Keratinocyte (primary cell): ENCODE measurements around the gene FYB1. TPM values are rescaled to one million over a fixed set of nuclear protein-coding genes. Genes with fewer than 3 reads are reported as not detected.

Experiments used
- DNase-seq: peaks from one replicate; pipeline ENCODE4 v3.0.0-alpha.2; 2011; ENCODE audit warnings: low read depth, missing footprints, low spot score
- FAIRE-seq: peaks from 2 replicates; lab custom pipeline; 2011; peaks lifted over from hg19 to GRCh38; lab: Jason Lieb, UNC
- H2AFZ ChIP-seq: 2 replicates; pipeline ENCODE4 v1.6.0; 2012; ENCODE audit warnings: low read length, control low read depth, inconsistent platforms; ENCODE audit not compliant: control insufficient read depth
- H3K27ac ChIP-seq: 2 replicates; pipeline ENCODE4 v1.5.1; 2011; ENCODE audit warnings: low read length; ENCODE audit not compliant: control insufficient read depth, insufficient read depth
- H3K27me3 ChIP-seq: 3 replicates; pipeline ENCODE4 v1.6.0; 2011; ENCODE audit warnings: low read length; ENCODE audit not compliant: control insufficient read depth, insufficient read depth; ENCODE audit errors: extremely low read depth
- H3K36me3 ChIP-seq, 2 experiments: 2 replicates in 1 of 2; 3 replicates in 1 of 2; pipeline ENCODE4 v1.5.1; 2011; ENCODE audit warnings: low read length in 2 of 2, mild to moderate bottlenecking in 1 of 2; ENCODE audit not compliant: control insufficient read depth in 2 of 2, insufficient read depth in 2 of 2; ENCODE audit errors: extremely low read depth in 1 of 2
- H3K4me1 ChIP-seq: 3 replicates; pipeline ENCODE4 v1.5.1; 2011; ENCODE audit warnings: low read length; ENCODE audit not compliant: control insufficient read depth, insufficient read depth; ENCODE audit errors: extremely low read depth
- H3K4me2 ChIP-seq: 3 replicates; pipeline ENCODE4 v1.6.0; 2011; ENCODE audit warnings: low read depth, low read length; ENCODE audit not compliant: control insufficient read depth, insufficient read depth; ENCODE audit errors: extremely low read depth
- H3K4me3 ChIP-seq, 3 experiments: fragments of 200-600 bp in 1 of 3; sonication (generic) in 1 of 3; 2 replicates in 2 of 3; 3 replicates in 1 of 3; pipeline ENCODE4 v1.5.1; 2011 to 2016; ENCODE audit warnings: low read length in 3 of 3, mild to moderate bottlenecking in 3 of 3, control low read depth in 2 of 3, inconsistent platforms in 1 of 3, low read depth in 1 of 3, mixed read lengths in 1 of 3, mixed run types in 1 of 3, moderate library complexity in 1 of 3; ENCODE audit not compliant: control insufficient read depth in 2 of 3, insufficient read depth in 2 of 3; ENCODE audit errors: extremely low read depth in 1 of 3
- H3K79me2 ChIP-seq: 2 replicates; pipeline ENCODE4 v1.6.0; 2012; ENCODE audit warnings: low read length; ENCODE audit not compliant: control insufficient read depth, insufficient read depth
- H3K9ac ChIP-seq: 3 replicates; pipeline ENCODE4 v1.6.0; 2011; ENCODE audit warnings: low read length; ENCODE audit not compliant: control insufficient read depth, insufficient read depth; ENCODE audit errors: extremely low read depth
- H3K9me1 ChIP-seq: 3 replicates; pipeline ENCODE4 v1.6.0; 2011; ENCODE audit warnings: low read length; ENCODE audit not compliant: control insufficient read depth, insufficient read depth; ENCODE audit errors: extremely low read depth
- H3K9me3 ChIP-seq: 2 replicates; pipeline ENCODE4 v1.5.1; 2012; ENCODE audit warnings: low read depth, low read length; ENCODE audit not compliant: control insufficient read depth
- H4K20me1 ChIP-seq: 3 replicates; pipeline ENCODE4 v1.6.0; 2011; ENCODE audit warnings: low read length; ENCODE audit not compliant: control insufficient read depth, insufficient read depth; ENCODE audit errors: extremely low read depth
- CTCF ChIP-seq, 3 experiments: IDR thresholded peaks in 1 of 3; conservative IDR thresholded peaks in 1 of 3; optimal IDR thresholded peaks in 1 of 3; 2 replicates in 2 of 3; 3 replicates in 1 of 3; pipeline versions ENCODE3 to v1.5.1; 2011; ENCODE audit warnings: low read length in 3 of 3, mild to moderate bottlenecking in 3 of 3, moderate library complexity in 2 of 3, control low read depth in 1 of 3, inconsistent platforms in 1 of 3; ENCODE audit not compliant: insufficient read depth in 2 of 3; ENCODE audit errors: extremely low read depth in 1 of 3
- EZH2 ChIP-seq: IDR thresholded peaks from one replicate; pipeline ENCODE4 v1.6.1; 2012; ENCODE audit warnings: inconsistent platforms, mild to moderate bottlenecking, low read length, moderate library complexity
- dilution Hi-C: fragments of 300-500 bp; cut with MboI; formaldehyde crosslinking; loops from one replicate; pipeline ENCODE4 v1.7.0; 2020; ENCODE audit warnings: low sequenced_read_pairs; ENCODE audit not compliant: extremely low pct_ligation_motif_present
- polyA plus RNA-seq, 5 experiments: library from polyadenylated mRNA; depleted of rRNA in 3 of 5; stranded (reverse) in 3 of 5; stranded (forward) in 1 of 5; unstranded in 1 of 5; fragments of >200 nt; gene quantifications; 1 replicate in 1 of 5; 2 replicates in 3 of 5; 3 replicates in 1 of 5; pipeline versions ENCODE4 v1.2.1 to v1.2.3, GENCODE V29; 2011 to 2012; ENCODE audit warnings: missing spikeins in 2 of 5, low read depth in 1 of 5, low replicate concordance in 1 of 5

Gene FYB1
- polyA plus RNA-seq, 1 donor (not counting 4 experiments of a cell fraction or from before 2014, with no cell fraction given): 0.29 TPM

GRCh38 chr5:39207345-39208045 is 11.9 kb downstream of the FYB1 start:
- Histone ChIP-seq H3K27ac (no peak overlapping the region), H4K20me1 (no peaks in the 10 kb centered on the region), H3K9ac (no peak overlapping the region), H3K4me3 (no peak overlapping the region), H3K27me3 (no peaks in the 10 kb centered on the region), H3K79me2 (no peaks in the 10 kb centered on the region), H2AFZ (no peak overlapping the region), H3K9me3 (no peaks in the 10 kb centered on the region), H3K4me1 (no peaks in the 10 kb centered on the region), H3K4me2 (no peak overlapping the region), H3K9me1 (no peaks in the 10 kb centered on the region), H3K36me3 (no peaks in the 10 kb centered on the region)
- FAIRE-seq (no peak), DNase-seq (no peak)
- no peak for TF ChIP-seq CTCF (optimal IDR thresholded peaks at IDR 0.05 in 1 of 3, IDR thresholded peaks at IDR 0.05 in 1 of 3, conservative IDR thresholded peaks at IDR 0.05 in 1 of 3; ENCODE audit: extremely low read depth in 1 of 3, insufficient read depth in 2 of 3, low read length in 3 of 3)
- no peak for TF ChIP-seq EZH2
- dilution Hi-C loops: no loop called here

GRCh38 chr5:39206630-39207321 is 12.6 kb downstream of the FYB1 start:
- Histone ChIP-seq H3K9ac (no peak overlapping the region), H3K27ac (no peak overlapping the region), H3K4me1 (no peaks in the 10 kb centered on the region), H3K4me2 (no peak overlapping the region), H3K36me3 (no peaks in the 10 kb centered on the region), H4K20me1 (no peaks in the 10 kb centered on the region), H3K27me3 (no peaks in the 10 kb centered on the region), H2AFZ (no peak overlapping the region), H3K9me3 (no peaks in the 10 kb centered on the region), H3K4me3 (no peak overlapping the region), H3K9me1 (no peaks in the 10 kb centered on the region), H3K79me2 (no peaks in the 10 kb centered on the region)
- DNase-seq: no peak
- FAIRE-seq: no peak
- TF ChIP-seq CTCF (optimal IDR thresholded peaks at IDR 0.05 in 1 of 3, IDR thresholded peaks at IDR 0.05 in 1 of 3, conservative IDR thresholded peaks at IDR 0.05 in 1 of 3; ENCODE audit: extremely low read depth in 1 of 3, insufficient read depth in 2 of 3, low read length in 3 of 3) (no peak), EZH2 (no peak)
- dilution Hi-C loops: no loop called here
